ENCODE measurements around the gene IMP3. TPM values are rescaled to one million over a fixed set of nuclear protein-coding genes. Genes with fewer than 3 reads are reported as not detected.

IMP3 gene
- total and polyA plus RNA-seq, 9 of the 15 experiments (the other 6 are each of a cell fraction or from before 2014, with no cell fraction given) = 14.5 to 160 (median 74.4) TPM

DNA sequence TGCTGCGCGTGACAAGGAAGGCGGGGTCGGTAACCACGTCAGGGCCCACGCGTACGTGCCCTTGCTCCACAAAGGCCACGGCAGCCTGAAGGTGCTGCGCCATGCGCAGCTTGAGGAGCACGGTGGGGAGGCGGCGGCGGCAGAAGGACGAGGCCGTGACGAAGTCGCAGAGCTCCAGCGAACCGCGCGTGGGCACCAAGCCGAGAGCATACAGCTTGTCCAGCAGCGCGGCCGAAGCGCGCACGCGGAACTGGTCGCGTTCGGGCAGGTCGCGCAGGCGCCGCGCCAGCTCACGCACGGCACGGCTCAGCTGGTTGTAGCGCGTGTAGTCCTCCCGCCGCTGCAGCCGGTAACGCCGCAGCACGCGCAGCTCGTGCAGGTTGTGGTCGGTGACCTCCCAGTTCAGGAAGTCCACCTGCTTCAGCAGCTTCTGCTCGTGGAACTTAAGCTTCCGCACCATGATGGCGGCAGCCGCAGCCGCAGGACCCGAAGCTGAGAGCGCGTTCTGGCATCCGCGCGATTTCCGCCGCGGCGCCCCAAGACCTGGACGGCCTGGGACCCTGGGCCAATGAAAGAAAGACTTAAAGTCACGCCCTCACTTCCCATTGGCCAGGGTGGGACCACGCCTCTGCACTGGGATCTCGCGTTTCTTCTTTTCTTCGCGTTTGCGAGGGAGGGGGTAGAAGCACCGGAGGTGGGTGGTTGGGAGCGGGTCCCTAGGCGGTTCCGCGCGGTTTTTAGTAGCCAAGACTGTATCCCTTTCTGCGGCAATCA, at the start of gene IMP3 (continued):
- TF ChIP-seq, protein P1, sequence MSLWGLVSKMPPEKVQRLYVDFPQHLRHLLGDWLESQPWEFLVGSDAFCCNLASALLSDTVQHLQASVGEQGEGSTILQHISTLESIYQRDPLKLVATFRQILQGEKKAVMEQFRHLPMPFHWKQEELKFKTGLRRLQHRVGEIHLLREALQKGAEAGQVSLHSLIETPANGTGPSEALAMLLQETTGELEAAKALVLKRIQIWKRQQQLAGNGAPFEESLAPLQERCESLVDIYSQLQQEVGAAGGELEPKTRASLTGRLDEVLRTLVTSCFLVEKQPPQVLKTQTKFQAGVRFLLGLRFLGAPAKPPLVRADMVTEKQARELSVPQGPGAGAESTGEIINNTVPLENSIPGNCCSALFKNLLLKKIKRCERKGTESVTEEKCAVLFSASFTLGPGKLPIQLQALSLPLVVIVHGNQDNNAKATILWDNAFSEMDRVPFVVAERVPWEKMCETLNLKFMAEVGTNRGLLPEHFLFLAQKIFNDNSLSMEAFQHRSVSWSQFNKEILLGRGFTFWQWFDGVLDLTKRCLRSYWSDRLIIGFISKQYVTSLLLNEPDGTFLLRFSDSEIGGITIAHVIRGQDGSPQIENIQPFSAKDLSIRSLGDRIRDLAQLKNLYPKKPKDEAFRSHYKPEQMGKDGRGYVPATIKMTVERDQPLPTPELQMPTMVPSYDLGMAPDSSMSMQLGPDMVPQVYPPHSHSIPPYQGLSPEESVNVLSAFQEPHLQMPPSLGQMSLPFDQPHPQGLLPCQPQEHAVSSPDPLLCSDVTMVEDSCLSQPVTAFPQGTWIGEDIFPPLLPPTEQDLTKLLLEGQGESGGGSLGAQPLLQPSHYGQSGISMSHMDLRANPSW (CRISPR knock-in tag; IDR thresholded peaks at IDR 0.05) = no peak
- peak; percentile 73; the same call in 1 of the 2 replicates for TF ChIP-seq NFIC (IDR thresholded peaks at IDR 0.05)
- no peak for TF ChIP-seq RBM39 (optimal IDR thresholded peaks at IDR 0.05; ENCODE audit: low read depth, low read length)
- TF ChIP-seq TAF1 (IDR thresholded peaks at IDR 0.05; ENCODE audit: control insufficient read depth, extremely low read depth, insufficient read depth, low read length, severe bottlenecking) = peak; percentile 96
- no peak for TF ChIP-seq HNRNPL (IDR thresholded peaks at IDR 0.05; ENCODE audit: low read depth, low read length)
- no peak for TF ChIP-seq KHSRP (IDR thresholded peaks at IDR 0.05)
- TF ChIP-seq TSC22D4 (tag; IDR thresholded peaks at IDR 0.05) = no peak
- no peak for TF ChIP-seq MTA1 (IDR thresholded peaks at IDR 0.05; ENCODE audit: borderline replicate concordance)
- TF ChIP-seq ZNF668 (CRISPR knock-in tag; IDR thresholded peaks at IDR 0.05) = no peak
- no peak for TF ChIP-seq ZNF561 (CRISPR knock-in tag; conservative IDR thresholded peaks at IDR 0.05)
- TF ChIP-seq, protein P2, sequence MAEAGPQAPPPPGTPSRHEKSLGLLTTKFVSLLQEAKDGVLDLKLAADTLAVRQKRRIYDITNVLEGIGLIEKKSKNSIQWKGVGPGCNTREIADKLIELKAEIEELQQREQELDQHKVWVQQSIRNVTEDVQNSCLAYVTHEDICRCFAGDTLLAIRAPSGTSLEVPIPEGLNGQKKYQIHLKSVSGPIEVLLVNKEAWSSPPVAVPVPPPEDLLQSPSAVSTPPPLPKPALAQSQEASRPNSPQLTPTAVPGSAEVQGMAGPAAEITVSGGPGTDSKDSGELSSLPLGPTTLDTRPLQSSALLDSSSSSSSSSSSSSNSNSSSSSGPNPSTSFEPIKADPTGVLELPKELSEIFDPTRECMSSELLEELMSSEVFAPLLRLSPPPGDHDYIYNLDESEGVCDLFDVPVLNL (CRISPR knock-in tag; IDR thresholded peaks at IDR 0.05; ENCODE audit: low read depth) = no peak
- TF ChIP-seq PHB2 (IDR thresholded peaks at IDR 0.05; ENCODE audit: low read depth) = no peak
- TF ChIP-seq, protein P3, sequence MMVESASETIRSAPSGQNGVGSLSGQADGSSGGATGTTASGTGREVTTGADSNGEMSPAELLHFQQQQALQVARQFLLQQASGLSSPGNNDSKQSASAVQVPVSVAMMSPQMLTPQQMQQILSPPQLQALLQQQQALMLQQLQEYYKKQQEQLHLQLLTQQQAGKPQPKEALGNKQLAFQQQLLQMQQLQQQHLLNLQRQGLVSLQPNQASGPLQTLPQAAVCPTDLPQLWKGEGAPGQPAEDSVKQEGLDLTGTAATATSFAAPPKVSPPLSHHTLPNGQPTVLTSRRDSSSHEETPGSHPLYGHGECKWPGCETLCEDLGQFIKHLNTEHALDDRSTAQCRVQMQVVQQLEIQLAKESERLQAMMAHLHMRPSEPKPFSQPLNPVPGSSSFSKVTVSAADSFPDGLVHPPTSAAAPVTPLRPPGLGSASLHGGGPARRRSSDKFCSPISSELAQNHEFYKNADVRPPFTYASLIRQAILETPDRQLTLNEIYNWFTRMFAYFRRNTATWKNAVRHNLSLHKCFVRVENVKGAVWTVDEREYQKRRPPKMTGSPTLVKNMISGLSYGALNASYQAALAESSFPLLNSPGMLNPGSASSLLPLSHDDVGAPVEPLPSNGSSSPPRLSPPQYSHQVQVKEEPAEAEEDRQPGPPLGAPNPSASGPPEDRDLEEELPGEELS (CRISPR knock-in tag; IDR thresholded peaks at IDR 0.05; ENCODE audit: borderline replicate concordance) = peak; percentile 49; the same call in 1 of the 2 replicates
- TF ChIP-seq BHLHE40 (IDR thresholded peaks at IDR 0.05; ENCODE audit: low read length) = peak; percentile 80
- peak; percentile 71; the same call in 1 of the 2 replicates for TF ChIP-seq ZBTB17 (CRISPR knock-in tag; IDR thresholded peaks at IDR 0.05)
- no peak for TF ChIP-seq ZNF644 (tag; IDR thresholded peaks at IDR 0.05; ENCODE audit: low read depth)
- TF ChIP-seq, protein P4, sequence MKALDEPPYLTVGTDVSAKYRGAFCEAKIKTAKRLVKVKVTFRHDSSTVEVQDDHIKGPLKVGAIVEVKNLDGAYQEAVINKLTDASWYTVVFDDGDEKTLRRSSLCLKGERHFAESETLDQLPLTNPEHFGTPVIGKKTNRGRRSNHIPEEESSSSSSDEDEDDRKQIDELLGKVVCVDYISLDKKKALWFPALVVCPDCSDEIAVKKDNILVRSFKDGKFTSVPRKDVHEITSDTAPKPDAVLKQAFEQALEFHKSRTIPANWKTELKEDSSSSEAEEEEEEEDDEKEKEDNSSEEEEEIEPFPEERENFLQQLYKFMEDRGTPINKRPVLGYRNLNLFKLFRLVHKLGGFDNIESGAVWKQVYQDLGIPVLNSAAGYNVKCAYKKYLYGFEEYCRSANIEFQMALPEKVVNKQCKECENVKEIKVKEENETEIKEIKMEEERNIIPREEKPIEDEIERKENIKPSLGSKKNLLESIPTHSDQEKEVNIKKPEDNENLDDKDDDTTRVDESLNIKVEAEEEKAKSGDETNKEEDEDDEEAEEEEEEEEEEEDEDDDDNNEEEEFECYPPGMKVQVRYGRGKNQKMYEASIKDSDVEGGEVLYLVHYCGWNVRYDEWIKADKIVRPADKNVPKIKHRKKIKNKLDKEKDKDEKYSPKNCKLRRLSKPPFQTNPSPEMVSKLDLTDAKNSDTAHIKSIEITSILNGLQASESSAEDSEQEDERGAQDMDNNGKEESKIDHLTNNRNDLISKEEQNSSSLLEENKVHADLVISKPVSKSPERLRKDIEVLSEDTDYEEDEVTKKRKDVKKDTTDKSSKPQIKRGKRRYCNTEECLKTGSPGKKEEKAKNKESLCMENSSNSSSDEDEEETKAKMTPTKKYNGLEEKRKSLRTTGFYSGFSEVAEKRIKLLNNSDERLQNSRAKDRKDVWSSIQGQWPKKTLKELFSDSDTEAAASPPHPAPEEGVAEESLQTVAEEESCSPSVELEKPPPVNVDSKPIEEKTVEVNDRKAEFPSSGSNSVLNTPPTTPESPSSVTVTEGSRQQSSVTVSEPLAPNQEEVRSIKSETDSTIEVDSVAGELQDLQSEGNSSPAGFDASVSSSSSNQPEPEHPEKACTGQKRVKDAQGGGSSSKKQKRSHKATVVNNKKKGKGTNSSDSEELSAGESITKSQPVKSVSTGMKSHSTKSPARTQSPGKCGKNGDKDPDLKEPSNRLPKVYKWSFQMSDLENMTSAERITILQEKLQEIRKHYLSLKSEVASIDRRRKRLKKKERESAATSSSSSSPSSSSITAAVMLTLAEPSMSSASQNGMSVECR (CRISPR knock-in tag; IDR thresholded peaks at IDR 0.05) = peak; percentile 98
- 0 out of 2 replicates have a peak, but pooled peaks have one; percentile 82 for TF ChIP-seq KDM2B (CRISPR knock-in tag; IDR thresholded peaks at IDR 0.05)
